CD4-positive, alpha-beta T cell treated with Interferon alpha-2 for 1 hour (primary cell): ENCODE measurements around the gene ASCC2.

ENCODE experiments used
- DNase-seq, 2 donors: peaks; one replicate each; pipeline ENCODE4 v3.0.0-alpha.2; 2020 to 2022

ASCC2 gene

DNA sequence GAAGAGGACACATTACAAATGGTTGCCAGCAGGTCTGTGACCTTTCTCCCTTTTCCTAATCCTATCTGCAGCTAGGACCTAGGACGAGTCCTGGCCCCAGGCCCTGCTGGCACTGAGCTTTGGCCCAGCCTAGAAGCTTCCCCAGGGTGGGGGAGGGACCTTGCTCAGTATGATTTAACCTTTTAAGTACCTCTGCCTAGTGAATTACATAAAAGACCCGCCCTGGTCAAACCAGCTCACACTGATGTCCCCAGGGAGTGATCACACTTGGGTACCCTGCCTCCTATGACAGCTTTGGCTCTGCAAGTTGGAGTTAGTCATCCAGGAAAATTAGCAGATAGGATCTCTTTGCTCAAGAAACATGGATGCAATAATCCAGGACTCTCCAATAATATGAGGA lies 21.9 kb downstream of the ASCC2 start:
- DNase-seq, result no peak

DNA sequence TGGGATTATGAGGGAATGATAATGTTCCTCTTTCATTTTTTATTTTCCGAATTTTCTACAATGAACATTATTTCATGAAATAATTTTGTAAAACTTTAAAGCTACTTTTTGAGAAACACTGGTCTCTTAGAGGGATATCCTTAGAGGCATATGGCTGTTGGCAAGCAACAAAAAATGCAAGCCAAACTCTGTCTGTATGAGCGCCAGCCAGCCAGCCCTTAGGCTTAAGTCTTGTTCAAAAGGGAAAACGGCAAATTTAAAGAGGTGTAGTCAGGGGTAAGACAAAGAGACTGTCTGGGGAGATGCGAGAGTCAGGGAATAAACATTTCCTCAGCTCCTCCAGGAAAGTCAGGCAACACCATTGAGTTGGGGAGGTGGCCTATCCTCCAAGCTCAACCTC lies 22.5 kb downstream of the ASCC2 start:
- DNase-seq, result no peak

DNA sequence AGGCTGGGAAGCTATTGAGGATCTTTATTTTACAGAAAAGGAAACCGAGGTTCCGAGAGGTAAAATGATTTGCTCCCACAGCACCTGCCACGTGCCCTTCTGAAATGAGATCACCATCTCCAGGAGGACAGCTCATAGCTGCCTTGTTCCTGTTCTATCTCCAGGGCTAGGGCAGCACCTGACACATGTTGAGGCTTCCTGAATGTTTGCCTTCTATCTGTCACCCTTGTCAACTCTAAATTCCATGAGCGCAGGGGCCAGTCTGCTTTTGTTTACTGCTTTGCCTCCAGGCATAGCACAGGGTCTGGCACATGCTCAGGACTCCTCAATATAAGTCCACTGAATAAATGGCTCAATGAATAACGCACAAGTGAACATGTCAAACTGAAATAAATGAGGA lies 24.1 kb downstream of the ASCC2 start:
- no peak for DNase-seq

DNA sequence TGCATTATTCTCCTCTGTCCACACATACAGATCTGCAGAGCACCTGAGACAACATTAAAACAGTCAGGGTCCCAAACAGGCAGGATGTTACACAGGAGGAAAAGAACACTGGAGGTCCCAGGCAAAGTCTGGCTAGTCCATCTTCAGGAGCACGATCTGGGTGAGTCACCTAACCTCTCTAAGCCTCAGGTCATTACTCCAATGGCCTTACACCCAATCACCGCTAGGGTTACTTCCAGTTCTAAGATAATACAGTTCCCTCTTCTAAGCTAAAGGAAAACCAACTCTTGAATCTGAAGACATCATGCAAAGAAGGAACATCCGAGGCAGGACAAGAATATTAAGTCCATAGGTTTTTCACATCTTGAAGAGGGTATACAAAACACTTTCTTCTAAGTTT lies 24.5 kb downstream of the ASCC2 start:
- no peak for DNase-seq

DNA sequence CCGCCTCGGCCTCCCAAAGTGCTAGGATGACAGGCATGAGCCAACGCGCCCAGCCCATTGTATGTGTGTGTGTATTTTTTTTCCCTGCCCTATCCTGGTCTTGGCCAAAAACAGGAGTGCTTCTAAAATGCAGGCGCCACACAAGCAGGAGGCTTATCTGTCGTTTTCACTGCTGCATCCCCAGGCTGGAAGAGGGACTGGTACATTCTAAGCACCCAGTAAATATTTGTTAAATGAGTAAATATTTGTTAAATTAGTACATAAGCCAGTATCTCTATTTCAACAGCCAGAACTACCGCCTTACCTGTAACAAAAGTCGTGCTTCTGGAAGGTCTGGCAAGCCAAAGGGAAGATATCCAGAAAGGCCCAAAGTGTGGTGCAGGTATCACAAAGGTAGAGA lies 24.9 kb downstream of the ASCC2 start:
- no peak for DNase-seq

DNA sequence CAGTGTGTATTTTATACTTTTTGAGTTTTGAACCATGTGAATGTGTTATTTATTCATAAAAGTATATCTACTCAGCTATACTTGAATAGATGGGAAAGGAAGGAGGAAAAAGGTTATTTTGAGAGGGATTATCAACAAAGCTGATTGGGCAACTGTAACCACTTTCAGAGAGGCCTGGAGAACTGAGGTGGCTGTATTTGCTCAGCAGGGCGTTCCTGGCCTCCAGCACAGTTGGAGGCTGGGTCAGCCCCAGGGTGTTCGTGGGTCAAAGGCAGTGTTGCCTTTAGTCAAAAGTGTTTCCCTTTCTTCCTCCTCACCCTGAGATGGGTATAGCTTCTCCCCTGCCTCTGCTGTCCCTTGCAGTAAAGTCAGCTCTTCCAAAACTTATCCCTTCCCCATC lies 26.7 kb downstream of the ASCC2 start:
- DNase-seq, result no peak

DNA sequence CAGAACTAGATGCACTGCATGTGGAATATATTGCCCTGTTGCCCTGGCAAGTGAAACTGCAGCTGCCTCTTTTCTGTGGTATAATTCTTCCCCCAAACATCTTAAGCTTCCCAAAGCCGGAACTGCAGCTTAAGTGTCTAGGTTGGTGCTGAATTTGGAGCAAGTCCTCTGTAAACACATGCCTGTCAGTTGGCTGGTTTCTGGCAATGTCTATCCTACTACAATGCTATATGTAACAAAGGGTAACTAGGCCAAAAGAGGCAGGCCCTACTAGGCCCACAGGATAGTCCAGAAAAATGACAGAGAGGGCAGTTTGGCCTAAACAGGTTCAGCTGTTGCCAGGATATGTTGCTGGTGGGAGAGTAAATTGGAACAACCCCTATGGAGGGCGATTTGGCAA lies 27.9 kb downstream of the ASCC2 start:
- DNase-seq, result no peak

DNA sequence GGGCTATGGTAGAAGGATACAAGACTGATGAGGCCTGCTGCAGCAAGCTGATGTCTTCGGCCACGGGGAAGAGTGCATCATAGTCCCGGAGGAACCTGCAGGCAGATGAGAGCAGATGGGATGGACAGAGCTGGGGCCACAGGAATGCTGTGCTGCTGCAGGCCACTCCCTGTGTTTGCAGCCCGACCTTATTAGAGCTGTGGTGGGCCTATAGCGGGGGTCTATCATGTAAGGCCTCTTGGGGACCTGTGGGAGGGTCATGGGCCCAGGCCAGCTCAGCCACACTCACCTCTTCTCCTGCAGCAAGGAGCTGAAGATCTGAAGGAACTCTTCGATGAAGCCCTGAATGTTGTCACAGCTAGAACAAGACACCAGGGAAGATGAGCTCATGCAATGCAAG lies 31.9 kb downstream of the ASCC2 start:
- DNase-seq, result no peak

DNA sequence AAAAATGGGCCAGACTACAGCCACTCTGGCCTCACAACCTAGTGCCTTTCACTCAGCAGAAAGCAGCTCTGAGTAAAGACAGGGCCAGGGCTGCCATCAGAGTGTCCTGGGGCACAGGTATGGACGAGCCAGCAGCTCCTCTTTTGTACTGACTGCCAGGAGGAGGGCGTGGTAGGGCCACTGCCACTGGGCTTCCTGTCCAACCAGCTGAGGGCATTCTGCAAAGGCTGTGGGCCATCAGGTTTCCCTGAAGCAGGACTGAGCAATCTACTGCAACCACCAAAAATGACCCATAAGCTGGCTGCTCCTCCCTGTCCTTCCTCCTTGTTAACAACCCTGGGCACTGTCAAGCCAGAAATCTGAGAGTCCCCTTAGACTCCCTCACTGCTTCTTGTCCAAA lies 33.1 kb downstream of the ASCC2 start:
- DNase-seq, result no peak

DNA sequence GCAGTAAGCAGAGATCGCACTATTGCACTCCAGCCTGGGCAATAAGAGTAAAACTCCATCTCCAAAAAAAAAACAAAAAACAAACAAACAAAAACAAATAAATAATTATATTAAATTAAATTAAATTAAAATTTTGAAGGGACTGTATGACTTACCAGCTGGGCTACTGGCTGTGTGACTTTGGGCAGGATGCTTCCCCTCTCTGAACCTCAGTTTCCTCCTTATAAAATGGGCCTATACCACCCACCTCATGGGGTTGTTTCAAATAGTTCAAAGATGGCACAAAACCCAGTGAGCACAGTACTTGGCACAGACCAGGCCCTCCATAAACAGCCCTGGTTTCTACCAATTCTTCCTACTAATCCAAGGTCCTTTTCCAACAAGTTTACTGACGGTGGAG lies 34.9 kb downstream of the ASCC2 start:
- DNase-seq, result no peak

DNA sequence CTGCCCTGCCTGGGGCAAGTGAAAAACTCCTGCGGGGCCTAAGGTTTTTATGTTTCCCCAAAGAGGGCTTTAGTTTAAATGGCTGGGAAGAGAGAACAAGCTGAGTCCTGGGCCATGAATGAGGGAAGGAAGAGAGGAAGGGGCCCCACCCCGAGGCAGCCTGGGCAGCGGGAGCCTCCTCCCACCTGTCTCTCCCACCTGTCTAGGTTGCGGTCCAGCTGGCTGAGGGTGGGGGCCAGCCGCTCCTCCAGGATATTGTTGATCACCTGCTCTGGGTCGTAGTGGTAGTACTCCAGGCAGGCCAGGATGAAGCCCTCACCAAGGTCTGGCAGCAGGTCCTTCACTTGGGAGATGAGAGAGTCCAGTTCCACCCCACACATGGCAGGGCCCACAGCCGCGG lies 36.3 kb downstream of the ASCC2 start:
- no peak for DNase-seq

DNA sequence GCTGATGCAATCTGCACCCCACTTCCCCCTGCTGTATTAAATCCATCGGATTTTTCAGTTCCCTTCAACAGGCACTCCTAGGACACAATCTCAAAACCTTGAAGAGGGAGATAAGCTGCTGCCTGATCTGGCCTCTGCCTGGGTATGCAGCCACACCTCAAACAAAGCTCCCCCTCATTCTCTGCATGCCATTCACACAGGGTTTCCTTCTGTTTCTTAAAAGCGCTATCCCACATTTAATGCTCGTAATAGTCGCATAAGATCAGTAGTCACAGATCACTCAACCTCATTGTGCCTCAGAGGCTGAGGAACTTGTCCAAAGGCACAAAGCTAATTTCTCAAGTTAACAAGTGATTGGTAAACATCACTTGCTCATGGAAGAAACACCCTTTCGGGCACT lies 36.9 kb downstream of the ASCC2 start:
- no peak for DNase-seq

DNA sequence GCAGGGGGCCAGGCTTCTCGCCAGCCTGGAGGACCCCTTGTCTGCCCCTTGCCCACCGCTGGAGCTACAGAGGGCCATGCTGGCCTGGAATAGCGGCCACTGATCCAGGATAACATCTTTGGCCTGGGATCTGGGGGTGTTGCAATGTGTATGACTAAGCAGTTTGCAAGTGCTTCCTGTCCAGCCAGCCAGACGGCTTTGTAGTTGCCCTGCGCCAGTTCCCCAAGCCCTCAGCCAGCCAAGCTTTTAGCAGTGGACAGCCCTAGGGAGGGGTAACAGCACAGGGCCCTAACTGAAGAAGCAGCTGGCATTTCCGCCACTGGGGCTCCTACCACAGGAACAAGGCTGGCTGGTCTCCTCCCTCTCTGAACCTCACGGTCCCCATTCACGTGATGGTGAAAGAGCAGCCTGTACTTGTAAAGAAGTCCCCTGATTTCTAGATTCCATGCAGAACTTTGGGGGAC lies 38.8 kb downstream of the ASCC2 start:
- DNase-seq, result peak in 1 of 2 donors; percentile 65

DNA sequence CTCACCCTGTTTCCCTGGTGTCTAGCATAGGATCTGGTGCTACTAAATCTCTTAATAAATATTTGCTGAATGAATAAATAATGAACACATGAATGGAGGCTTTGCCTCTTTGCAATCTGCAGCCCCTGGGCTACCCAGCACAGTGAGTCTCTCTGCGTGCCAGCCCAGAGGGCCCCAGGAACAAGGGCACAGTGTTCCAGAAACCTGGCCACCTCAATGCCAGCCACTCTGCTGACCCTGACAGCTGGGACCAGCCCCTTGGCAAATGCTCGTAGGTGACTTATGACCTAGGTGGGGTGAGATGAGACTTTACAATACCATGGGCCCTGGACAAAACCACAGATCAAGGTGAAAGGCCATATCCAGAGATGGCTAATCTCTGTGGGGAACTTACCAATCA lies 39.3 kb downstream of the ASCC2 start:
- DNase-seq, result no peak

DNA sequence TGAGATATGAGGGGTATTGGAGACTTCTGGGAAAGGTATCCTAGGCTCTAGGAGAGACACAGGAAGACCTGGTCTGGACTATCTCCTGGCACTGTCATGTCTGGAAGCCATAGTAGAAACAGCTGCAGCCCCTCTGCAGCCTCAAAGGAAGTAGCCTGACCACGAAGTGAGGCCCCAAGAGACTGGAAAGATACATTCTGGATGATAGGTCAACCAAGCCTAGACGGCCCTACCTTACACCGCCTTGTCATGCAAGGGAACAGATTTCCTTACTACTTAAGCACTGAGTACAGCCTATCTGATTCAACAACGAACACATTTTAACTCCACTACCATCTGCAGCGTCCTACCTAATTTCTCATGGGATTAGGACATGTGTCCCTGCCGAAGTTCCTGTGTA lies 39.8 kb downstream of the ASCC2 start:
- no peak for DNase-seq

DNA sequence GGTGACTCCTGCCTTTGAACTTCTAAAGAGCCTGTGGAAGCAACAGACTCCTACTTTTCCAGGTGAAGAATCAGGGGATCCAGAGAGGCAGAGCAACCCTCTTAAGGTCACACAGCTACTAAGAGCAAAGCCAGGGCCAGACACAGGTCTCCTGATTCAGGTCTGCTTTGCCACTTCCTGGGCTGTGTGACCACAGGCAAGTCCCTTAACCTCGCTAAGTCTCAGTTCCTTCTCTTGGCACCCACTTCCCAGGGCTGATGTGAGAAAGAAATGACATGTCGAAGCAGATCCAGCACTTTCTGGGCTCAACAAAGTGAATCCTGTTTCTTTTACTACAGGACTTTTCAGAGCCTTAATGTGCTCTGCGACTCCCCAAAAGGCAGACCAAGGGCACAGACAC lies 40.7 kb downstream of the ASCC2 start:
- DNase-seq, result no peak

DNA sequence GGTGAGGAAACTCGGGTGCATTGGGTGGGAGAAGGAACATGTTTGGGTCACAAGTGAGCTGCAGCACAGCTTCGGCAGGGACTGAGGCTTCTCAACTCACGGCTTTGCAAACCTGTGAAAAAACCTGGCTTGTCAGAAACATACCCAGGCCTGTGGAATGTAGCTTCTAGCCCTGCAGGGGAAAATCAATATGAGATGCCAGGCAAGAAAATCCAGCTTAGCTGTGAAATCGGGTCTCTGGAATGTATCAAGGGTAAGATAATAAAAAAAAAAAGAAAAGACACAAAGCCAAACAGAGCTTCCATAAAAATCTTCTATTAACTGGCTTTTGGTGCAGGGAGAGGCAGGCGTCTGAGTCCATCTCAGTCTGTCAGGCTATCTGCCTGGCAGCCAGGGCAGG lies 42.4 kb downstream of the ASCC2 start:
- DNase-seq, result no peak

DNA sequence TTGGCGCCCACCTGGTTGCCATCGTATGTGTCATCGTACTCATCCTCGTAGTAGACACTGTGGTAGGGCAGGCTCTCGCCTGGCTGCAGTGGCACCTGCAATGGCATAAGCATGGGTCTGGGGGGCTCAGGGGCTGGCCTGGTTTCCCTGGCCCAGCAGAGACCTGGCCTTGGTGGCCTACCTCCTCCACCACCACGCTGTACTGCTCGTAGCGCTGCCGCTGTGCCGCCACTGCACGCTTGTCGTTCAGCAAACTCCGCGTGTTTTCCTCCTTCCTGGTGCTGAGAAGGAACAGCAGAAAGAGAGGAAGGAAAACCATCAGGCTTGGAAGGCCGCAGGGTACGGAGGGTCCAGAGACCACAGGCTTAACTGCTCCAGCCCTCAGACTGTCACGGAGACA lies 44.7 kb downstream of the ASCC2 start:
- DNase-seq, result no peak

DNA sequence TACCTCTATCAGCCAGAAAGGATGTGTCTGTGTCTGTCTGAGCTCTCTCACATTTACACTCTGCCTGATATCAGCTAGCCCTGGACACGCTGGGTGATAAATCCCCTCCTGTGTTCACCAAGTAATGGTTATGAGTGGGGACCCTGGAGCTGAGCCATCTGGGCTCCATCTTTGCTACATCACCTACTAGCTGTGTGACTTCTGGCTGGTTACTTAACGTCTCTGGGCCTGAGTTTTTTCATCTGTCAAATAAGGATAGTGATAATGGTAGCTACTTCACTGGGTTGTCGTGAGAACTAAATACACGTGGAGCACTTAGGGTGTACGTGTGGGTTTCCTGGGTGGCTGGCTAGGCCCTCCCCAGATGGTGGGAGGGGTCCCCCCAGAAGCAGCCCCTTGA lies 48.0 kb downstream of the ASCC2 start:
- no peak for DNase-seq

DNA sequence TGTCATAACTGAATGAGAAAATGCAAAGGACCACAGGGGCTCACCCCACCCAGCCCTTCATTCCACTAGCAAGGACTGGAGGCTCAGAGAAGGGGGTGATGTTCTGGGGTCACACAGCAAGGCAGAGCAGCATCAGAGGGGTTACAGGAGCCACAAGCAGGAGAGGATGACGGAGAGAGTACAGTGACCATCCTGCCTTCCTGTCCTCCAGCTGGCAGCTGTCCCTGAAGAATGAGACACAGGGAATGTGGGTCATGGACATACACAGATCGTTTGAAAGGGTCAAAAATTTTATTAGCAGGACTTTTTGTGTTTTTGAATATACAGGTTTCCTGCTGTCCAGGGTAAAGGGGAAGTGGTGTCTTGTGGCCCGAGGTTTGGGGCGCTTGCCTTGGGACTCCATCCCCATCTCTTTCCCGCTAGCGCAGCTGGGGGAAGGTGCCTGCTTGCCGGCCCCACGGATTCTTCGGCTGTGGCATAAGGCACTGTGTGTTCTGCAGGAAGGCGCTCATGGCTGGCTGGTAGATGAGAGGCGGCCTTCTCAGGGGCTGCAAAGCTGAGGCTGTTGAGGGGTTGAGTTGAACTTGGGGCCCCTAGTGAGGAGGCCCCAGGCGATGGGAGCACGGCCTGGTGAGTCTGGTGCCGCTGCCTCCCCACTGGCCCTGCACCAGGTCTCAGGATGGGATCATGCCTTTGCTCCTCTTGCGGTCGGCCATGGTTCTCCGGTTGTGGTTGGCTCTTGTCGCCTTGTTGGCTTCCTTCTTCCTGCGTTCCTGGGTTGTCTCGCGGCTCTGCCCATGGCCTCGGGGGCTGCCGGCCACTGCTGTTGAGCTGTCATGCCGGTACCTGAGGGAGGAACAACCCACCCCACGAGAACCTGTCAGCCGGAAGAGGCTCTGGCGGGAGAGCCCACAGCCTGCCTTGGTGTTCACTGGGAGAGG lies 49.5 kb downstream of the ASCC2 start:
- no peak for DNase-seq

DNA sequence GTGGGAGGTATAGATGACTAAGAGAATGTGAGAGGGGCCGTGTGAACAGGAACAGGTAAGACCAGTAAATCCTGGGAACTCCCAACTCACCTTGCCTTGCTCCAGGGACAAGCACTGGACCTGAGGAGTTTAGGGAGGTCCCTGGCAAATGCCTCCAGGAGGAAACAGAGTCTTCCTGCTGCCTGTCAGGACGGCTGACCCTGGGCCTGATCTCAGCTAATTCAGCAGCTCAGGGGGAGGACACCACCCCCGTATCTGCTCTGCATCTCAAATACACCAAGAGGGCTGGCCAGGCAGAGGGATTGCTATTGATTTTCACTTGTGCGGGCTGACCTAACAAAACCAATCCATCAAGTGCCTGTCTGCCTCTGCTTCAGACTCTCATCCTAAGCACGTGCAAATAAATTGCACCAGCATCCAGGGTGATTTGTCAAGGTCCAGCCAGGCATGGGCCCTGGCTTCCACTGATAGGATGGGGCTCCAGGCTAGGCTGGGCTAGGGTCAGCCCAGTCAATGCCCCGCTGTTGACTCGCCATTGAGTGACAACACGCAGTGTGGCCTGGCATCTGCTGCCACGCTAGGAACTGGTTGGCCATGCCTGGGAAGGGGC lies 50.6 kb downstream of the ASCC2 start:
- DNase-seq, result no peak

DNA sequence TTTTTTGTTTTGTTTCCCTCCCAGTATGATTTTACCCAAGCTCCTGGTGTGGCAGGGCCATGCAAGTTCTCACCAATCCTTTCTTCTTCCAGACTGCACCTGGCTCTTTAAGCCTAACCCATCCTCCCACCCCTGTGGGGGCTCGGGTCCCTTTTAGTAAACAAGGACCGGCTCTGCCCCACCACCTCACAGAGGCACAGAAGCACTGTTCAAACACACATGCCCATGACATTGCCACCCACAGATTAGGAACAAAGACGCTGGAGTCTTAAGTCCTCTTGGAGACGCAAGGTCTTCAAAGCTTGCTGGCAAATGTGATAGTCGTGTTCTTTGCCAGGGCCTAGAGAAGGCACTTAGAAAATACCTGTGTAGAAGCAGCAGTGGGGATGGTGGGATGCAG lies 52.0 kb downstream of the ASCC2 start:
- DNase-seq, result no peak

DNA sequence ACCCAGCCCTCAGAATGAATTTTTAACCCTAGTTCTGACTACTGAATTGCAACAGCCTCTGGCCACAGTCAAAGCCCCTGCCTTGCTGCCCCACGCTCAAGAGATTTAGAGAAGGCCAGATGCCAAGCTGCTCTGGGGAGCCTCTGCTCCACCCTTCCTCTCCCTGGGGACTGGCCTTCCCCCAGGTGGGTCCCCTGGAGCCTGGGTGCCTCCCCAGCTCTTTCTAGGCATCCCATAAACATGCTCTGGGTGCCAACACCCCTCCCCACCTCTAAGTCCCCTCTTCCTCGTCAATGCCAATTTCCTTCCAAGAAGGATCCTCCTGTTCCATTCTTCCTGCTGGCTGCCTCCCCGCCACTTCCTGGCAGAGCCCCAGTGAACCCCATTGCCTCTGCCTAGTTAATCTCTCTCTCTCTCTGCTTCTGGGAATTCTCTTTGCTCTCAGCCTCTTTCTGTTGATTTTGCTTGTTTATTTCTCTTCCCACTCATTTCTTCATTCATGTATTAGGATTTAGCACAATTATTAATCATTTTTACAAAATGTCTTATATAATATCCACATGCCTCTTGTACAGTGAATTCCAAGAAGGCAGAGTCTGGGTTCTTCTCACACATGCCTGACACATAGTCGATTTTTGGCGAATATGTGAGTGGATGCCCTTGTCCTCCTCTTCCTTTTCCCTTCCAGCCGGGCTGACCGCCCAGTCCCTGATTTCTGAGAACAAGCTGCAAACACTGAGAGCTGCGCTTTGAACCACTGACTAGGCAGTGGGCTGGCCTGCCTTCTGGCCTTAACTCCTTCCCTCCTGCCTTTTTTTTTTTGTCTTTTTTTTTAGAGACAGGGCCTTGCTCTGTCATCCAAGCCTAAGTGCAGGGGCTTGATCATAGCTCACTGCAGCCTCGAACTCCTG lies 53.4 kb downstream of the ASCC2 start:
- no peak for DNase-seq
